ENCODE measurements around the gene MSLN. TPM values are rescaled to one million over a fixed set of nuclear protein-coding genes. Genes with fewer than 3 reads are reported as not detected.

Gene MSLN
- total and polyA plus RNA-seq, 9 of the 15 experiments (the other 6 are each of a cell fraction or from before 2014, with no cell fraction given): not detected

DNA sequence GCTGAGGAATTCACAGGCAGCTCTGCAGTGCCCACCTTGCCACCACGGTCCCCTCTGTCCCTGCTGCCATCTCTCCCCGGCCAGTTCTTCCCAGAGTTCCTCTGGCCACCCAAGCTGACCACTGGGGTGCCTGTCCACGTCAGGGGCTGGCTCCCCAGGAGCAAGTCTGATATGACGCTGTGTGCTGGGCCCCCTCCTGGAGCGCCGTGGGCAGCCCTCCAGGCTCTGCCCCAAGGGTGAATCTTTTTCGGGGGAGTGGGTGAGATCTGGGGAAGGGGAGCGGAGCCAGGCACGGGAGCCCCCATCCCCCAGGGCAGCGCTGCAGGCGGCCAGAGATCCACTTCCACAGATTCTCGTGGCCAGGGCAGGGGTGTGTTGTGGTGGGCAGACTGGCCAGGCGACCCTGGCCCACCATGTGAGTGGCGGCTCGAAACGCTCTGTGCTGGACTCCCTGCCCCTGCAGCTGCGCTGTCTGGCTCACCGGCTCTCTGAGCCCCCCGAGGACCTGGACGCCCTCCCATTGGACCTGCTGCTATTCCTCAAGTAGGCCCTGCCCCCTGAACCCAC lies 3.7 kb downstream of the MSLN start (continued):
- TF ChIP-seq, protein P1, sequence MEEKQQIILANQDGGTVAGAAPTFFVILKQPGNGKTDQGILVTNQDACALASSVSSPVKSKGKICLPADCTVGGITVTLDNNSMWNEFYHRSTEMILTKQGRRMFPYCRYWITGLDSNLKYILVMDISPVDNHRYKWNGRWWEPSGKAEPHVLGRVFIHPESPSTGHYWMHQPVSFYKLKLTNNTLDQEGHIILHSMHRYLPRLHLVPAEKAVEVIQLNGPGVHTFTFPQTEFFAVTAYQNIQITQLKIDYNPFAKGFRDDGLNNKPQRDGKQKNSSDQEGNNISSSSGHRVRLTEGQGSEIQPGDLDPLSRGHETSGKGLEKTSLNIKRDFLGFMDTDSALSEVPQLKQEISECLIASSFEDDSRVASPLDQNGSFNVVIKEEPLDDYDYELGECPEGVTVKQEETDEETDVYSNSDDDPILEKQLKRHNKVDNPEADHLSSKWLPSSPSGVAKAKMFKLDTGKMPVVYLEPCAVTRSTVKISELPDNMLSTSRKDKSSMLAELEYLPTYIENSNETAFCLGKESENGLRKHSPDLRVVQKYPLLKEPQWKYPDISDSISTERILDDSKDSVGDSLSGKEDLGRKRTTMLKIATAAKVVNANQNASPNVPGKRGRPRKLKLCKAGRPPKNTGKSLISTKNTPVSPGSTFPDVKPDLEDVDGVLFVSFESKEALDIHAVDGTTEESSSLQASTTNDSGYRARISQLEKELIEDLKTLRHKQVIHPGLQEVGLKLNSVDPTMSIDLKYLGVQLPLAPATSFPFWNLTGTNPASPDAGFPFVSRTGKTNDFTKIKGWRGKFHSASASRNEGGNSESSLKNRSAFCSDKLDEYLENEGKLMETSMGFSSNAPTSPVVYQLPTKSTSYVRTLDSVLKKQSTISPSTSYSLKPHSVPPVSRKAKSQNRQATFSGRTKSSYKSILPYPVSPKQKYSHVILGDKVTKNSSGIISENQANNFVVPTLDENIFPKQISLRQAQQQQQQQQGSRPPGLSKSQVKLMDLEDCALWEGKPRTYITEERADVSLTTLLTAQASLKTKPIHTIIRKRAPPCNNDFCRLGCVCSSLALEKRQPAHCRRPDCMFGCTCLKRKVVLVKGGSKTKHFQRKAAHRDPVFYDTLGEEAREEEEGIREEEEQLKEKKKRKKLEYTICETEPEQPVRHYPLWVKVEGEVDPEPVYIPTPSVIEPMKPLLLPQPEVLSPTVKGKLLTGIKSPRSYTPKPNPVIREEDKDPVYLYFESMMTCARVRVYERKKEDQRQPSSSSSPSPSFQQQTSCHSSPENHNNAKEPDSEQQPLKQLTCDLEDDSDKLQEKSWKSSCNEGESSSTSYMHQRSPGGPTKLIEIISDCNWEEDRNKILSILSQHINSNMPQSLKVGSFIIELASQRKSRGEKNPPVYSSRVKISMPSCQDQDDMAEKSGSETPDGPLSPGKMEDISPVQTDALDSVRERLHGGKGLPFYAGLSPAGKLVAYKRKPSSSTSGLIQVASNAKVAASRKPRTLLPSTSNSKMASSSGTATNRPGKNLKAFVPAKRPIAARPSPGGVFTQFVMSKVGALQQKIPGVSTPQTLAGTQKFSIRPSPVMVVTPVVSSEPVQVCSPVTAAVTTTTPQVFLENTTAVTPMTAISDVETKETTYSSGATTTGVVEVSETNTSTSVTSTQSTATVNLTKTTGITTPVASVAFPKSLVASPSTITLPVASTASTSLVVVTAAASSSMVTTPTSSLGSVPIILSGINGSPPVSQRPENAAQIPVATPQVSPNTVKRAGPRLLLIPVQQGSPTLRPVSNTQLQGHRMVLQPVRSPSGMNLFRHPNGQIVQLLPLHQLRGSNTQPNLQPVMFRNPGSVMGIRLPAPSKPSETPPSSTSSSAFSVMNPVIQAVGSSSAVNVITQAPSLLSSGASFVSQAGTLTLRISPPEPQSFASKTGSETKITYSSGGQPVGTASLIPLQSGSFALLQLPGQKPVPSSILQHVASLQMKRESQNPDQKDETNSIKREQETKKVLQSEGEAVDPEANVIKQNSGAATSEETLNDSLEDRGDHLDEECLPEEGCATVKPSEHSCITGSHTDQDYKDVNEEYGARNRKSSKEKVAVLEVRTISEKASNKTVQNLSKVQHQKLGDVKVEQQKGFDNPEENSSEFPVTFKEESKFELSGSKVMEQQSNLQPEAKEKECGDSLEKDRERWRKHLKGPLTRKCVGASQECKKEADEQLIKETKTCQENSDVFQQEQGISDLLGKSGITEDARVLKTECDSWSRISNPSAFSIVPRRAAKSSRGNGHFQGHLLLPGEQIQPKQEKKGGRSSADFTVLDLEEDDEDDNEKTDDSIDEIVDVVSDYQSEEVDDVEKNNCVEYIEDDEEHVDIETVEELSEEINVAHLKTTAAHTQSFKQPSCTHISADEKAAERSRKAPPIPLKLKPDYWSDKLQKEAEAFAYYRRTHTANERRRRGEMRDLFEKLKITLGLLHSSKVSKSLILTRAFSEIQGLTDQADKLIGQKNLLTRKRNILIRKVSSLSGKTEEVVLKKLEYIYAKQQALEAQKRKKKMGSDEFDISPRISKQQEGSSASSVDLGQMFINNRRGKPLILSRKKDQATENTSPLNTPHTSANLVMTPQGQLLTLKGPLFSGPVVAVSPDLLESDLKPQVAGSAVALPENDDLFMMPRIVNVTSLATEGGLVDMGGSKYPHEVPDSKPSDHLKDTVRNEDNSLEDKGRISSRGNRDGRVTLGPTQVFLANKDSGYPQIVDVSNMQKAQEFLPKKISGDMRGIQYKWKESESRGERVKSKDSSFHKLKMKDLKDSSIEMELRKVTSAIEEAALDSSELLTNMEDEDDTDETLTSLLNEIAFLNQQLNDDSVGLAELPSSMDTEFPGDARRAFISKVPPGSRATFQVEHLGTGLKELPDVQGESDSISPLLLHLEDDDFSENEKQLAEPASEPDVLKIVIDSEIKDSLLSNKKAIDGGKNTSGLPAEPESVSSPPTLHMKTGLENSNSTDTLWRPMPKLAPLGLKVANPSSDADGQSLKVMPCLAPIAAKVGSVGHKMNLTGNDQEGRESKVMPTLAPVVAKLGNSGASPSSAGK (IDR thresholded peaks at IDR 0.05): no peak
- TF ChIP-seq ZNF184 (CRISPR knock-in tag; IDR thresholded peaks at IDR 0.05) (no peak), STAT5A (IDR thresholded peaks at IDR 0.05; ENCODE audit: borderline replicate concordance, low read length) (no peak), HDAC1 (IDR thresholded peaks at IDR 0.05) (no peak), SOX6 (IDR thresholded peaks at IDR 0.05) (no peak), ILF3 (IDR thresholded peaks at IDR 0.05; ENCODE audit: borderline replicate concordance) (no peak), GABPB2 (CRISPR knock-in tag; conservative IDR thresholded peaks at IDR 0.05) (no peak), ETV5 (CRISPR knock-in tag; IDR thresholded peaks at IDR 0.05; ENCODE audit: low read depth) (no peak)
- TF ChIP-seq, protein P2, sequence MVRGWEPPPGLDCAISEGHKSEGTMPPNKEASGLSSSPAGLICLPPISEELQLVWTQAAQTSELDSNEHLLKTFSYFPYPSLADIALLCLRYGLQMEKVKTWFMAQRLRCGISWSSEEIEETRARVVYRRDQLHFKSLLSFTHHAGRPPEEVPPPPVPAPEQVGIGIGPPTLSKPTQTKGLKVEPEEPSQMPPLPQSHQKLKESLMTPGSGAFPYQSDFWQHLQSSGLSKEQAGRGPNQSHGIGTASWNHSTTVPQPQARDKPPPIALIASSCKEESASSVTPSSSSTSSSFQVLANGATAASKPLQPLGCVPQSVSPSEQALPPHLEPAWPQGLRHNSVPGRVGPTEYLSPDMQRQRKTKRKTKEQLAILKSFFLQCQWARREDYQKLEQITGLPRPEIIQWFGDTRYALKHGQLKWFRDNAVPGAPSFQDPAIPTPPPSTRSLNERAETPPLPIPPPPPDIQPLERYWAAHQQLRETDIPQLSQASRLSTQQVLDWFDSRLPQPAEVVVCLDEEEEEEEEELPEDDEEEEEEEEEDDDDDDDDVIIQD (CRISPR knock-in tag; IDR thresholded peaks at IDR 0.05): no peak
